ENCODE measurements around the gene SNX5.

Gene SNX5

GRCh38 chr20:17911927-17912326, 56.7 kb downstream of the SNX5 start:
- no peak for DNase-seq

DNA sequence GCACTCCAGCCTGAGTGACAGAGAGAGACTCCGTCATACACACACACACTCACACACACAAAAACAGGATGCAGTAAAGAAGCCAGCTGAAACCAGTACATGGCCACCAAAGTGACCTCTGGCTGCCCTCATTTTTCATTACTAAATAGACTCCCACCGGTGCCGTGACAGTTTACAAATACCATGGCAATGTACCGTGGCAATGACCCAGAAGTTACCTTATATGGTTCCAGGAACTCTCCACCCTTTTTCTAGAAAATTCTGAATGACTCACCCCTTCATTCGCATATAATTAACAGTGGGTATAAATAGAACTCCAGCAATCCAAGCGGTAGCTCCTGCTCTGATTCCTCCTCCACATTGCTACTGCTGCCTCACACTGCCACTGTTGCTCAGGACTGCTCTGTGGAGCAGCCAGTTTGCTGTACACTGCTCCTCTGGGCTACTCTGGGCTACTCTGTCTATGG, 57.7 kb downstream of the SNX5 start:
- DNase-seq: no peak

GRCh38 chr20:17909869-17910321, 58.7 kb downstream of the SNX5 start:
- DNase-seq: no peak

GRCh38 chr20:17905544-17905943, 63.0 kb downstream of the SNX5 start:
- DNase-seq: no peak

DNA sequence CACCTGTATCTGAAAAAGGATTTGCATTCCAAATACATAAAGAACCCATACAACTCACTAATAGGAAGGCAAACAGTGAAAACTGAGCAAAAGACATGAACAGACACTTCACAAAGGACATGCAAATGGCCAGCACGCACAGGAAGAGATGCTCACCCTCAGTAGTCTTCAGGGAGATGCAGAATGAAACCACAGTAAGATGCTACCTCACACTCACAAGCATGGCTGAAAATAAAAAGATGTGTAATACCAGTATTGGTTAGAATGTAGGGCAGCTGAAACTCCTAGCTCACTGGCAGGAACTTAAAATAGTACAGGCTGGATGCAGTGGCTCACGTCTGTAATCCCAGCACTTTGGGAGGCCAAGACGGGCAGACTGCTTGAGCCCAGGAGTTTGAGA, 64.6 kb downstream of the SNX5 start:
- DNase-seq: no peak

DNA sequence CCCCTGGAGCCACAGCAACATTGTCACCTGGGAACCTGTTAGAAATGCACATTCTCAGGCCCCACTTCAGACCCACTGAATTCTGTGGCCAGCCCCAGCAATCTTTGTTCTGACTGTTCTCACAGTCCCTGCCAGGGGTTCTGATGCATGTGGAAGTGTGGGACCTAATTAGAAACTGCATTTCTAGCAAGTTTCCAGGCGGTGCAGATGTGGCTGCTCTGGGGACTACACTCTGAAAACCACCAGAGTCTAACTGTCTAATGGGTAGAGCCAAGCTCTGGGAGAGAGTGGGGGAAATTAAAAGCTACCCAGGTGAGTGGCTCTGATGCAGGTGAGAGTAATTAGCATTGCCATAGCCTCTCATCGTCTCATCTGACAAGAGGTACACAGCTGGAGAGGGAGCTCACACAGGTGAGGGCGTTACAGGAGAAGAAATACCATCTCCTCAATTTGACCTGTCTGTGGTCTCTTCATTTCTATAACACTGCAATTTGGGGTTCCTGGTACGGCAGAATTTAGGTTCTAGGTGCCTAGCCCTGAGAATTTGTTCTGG, 66.0 kb downstream of the SNX5 start:
- no peak for DNase-seq

DNA sequence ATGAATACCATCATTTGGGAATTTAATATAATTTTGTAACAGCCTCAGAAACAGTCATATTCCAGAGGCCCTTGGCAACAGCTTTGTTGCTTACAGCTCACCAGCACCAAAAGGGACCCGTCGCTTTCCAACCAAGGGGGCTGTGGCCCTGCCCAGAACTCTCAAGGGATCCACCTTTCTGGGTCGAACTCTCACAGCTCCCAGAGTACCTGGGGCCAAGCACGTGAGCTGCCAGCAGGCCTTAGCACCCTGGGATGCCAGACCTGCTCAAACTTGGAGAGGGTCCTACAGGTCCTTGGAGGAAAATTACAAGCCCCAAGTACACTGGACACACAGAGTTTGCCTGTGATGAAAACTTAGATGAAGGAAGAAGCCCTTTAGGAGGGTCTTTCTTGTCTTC, 66.6 kb downstream of the SNX5 start:
- no peak for DNase-seq

- DNase-seq: no peak
Measured at GRCh38 chr20:17898548-17898994, 70.0 kb downstream of the SNX5 start.

DNA sequence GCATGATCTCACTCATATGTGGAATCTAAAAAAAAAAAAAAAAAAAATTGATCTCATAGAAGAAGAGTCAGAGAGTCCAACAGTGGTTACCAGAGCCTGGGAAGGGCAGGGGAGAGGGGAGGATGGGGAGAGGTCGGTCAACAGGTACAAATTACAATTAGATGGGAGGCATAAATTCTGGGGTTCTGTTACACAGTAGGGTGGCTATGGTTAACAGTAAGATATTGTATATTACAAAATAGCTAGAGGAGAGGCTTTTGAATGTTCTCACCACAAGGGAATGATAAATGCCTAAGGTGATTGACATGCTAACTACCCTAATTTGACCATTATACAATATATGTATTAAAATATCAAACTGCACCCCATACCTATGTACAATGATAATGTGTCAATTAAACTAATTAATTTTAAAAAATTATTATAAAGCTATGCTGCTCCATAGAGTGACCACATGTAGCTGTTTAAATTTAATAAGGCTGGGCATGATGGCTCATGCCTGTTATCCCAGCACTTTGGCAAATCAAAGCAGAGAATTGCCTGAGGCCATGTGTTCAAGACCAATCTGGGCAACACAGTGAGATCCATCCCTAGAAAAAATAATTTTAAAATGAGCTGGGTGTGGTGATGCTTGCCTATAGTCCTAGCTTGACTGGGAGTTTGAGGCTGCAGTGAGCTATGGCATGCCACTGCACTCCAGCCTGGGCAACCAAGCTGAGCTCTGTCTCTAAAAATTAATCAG, 70.9 kb downstream of the SNX5 start:
- no peak for DNase-seq

GRCh38 chr20:17896771-17897369, 71.7 kb downstream of the SNX5 start:
- no peak for DNase-seq

DNA sequence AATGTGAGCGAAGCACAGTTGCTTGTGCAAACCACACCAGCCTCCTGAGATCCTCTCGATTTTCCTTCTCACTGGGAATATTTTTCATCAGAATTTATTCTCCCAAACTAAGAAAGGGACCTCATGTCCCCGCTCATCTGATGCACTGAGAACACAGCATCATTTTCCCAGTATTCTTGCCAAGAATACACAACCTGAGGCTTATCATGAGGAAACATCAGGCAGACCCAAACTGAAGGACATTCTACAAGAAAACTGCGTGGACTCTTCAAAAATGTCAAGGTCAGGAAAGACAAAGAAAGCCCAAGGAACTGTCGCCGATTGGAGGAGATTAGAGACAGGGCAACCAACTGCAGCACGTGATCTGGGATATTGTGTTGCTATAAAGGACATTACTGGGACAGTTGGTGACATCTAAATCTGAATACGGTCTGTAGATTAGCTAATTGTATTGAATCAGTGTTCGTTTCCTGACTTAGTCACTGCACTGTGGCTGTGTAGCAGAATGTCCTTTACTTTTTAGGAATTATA, 72.3 kb downstream of the SNX5 start:
- no peak for DNase-seq

- DNase-seq: no peak
Measured at GRCh38 chr20:17895641-17896171, 72.9 kb downstream of the SNX5 start.

DNA sequence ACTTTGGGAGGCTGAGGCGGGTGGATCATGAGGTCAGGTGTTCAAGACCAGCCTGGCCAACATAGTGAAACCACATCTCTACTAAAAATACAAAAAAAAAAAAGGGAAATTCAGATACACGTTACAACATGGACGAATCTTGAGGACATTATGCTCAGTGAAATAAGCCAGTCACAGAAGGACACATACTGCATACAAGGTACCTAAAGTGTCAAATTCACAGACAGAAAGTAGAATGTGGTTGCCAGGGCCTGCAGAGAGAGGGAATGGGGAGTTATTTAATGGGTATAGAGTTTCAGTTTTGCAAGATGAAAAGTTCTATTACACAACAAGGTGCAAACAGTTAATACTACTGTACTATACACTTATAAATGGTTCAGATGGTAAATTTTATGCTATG, 75.1 kb downstream of the SNX5 start:
- no peak for DNase-seq

DNA sequence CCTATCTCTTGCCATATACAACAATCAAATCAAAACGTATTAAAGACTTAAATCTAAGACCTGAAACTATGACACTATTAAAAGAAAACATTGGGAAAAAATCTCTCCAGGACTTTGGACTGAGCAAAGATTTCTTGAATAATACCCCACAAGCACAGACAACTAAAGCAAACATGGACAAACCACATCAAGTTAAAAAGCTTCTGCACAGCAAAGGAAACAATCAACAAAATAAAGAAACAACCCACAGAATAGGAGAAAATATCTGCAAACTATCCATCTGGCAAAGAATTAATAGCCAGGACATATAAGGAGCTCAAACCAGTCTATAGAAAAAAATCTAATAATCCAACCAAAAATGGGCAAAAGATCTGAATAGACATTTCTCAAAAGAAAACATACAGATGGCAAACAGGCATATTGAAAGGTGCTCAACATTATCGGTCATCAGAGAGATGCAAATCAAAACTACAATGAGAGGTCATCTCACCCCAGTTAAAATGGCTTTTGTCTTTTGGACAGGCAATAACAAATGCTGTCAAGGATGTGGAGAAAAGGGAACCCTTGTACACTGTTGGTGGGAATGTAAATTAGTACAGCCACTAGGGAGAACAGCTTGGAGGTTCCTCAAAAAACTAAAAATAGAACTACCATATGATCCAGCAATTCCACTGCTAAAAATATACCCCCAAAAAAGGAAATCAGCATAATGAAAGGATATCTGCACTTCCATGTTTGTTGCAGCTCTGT, 76.2 kb downstream of the SNX5 start:
- no peak for DNase-seq

Data from NCI-H1417 treated with DMSO at 0.1 percent for 48 hours (cell line).